IMR-90 (cell line): ENCODE data around the gene AGBL3. TPM values are rescaled to one million over a fixed set of nuclear protein-coding genes. Genes with fewer than 3 reads are reported as not detected.

Experiments used
- polyA plus RNA-seq, 3 experiments: library from polyadenylated mRNA; depleted of rRNA; stranded (reverse); fragments of >200 nt; gene quantifications; 2 replicates each; pipeline ENCODE4 v1.2.3, GENCODE V29; 2012; ENCODE audit warnings: low replicate concordance in 1 of 3
- total RNA-seq: library from RNA; depleted of rRNA; stranded (reverse); fragments of >200 nt; gene quantifications from 2 replicates; pipeline ENCODE4 v1.2.3, GENCODE V29; 2012
- TF ChIP-seq, protein P1 (sequence below): fragments of 150-350 bp; IDR thresholded peaks from 2 replicates; pipeline ENCODE4 v1.6.1; 2017; ENCODE audit warnings: mild to moderate bottlenecking, antibody characterized with exemption, low read length, low read depth

The AGBL3 gene
- total and polyA plus RNA-seq, 2 of the 4 experiments (the other 2 are of a cell fraction) = 0.18 to 0.65 TPM

DNA sequence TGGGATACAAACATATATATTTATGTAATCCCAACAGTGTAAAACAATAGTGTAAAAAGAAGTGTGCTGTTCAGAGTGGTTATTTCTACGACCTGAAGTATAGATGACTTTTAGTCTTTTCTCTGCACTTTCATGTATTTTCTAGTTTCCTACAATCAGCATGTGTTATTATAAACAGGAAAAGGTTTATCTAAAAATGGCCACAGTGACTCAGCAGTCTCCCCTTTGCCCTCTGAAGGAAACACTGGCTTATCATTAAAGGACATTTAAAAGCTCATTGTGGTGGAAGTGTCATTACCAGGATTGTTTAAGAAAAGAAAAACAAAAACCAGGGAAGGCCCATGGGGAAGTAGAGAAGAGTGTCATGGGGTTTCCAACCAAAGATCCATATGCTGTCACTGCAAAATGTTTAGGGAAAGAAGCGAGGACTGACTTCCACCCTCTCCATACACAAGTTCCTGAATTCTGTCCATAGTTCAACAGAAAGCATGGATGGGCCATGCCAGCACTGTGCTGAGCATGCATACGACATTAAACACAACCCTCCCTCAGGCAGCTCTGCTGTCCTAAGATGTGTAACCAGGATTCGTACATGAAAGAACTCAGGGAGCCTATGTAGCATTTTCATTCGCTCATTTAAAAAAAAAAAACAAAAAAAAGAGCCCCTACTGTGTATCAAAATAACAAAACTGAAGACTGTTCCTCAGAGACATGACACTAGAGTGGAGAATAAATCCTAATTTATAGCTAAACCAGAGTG, 174.0 kb downstream of the AGBL3 start (continued):
- TF ChIP-seq, protein P1, sequence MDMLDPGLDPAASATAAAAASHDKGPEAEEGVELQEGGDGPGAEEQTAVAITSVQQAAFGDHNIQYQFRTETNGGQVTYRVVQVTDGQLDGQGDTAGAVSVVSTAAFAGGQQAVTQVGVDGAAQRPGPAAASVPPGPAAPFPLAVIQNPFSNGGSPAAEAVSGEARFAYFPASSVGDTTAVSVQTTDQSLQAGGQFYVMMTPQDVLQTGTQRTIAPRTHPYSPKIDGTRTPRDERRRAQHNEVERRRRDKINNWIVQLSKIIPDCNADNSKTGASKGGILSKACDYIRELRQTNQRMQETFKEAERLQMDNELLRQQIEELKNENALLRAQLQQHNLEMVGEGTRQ = no peak
